Tibial nerve (tissue), 4 donors: ENCODE data around the gene ITGA3.

ENCODE experiments used
- CTCF ChIP-seq, 5 experiments: fragments of 200-600 bp in 3 of 5; fragments of 450-650 bp in 2 of 5; sonication (generic) in 3 of 5; IDR thresholded peaks; one replicate each; pipeline ENCODE4 v1.5.1; 2016 to 2019; ENCODE audit warnings: antibody characterized with exemption in 5 of 5, mild to moderate bottlenecking in 3 of 5, moderate library complexity in 2 of 5
- EP300 ChIP-seq, 2 donors: sonication (generic); formaldehyde crosslinking; IDR thresholded peaks; one replicate each; pipeline ENCODE4 v1.6.1; 2017; ENCODE audit warnings: antibody characterized with exemption in 2 of 2, mild to moderate bottlenecking in 1 of 2
- POLR2A ChIP-seq, 2 donors: fragments of 450-650 bp; IDR thresholded peaks; one replicate each; pipeline ENCODE4 v1.6.1; 2017; ENCODE audit warnings: antibody characterized with exemption in 2 of 2, mild to moderate bottlenecking in 2 of 2, moderate library complexity in 2 of 2

- TF ChIP-seq EP300 (IDR thresholded peaks at IDR 0.05) (no peak), POLR2A (IDR thresholded peaks at IDR 0.05) (no peak), CTCF (IDR thresholded peaks at IDR 0.05) (no peak)
Observed at GRCh38 chr17:50106393-50107131, 50.7 kb downstream of the ITGA3 start.
